ENCODE results near the gene IPPK. TPM values are rescaled to one million over a fixed set of nuclear protein-coding genes. Genes with fewer than 3 reads are reported as not detected.

Gene IPPK
- total RNA-seq, 1 experiment from 2014 or later, result 15.4 TPM

DNA sequence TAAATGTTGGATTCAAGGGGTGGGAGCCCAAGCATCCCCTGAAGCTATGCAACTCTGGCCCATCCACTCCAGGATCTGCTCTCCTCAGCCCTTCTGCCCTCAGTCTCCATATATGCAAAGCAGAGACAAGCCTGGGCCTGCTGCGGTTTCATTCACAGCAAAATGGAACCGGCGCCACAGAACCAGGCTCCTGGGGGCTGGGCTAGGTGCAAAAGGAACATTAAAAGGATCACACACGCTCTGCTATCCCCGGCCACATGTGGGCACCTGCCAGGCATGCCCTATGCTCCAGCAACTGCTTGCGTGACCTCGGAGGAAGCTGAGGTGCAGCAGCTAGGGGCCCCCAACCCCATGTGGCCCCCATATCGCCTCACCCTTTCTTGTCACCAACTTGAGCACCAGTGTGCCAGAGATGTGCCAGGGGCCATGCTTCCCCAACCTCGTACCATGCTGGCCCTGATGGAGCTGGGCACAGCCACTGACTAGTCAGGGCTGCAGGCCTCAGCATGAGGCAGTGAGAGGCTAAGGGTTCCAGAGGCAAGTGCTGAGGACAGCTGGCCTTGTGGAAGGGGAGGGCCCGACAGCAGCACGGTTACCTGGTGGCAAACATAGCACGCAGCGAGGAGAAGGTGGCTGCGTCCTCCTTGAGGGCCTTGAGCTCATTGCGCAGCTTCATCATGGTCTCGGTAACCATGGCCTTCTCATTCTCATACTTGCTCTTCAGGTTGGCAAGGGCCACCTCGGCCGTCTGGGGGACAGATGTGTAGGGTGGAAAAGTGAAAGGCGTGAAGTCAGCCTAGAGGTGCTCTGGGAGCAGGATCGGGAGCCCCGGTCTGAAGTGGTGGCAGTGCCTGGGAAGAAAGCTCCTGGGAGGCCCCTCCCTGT is 47.5 kb upstream of the IPPK start:
- H3K4me2 ChIP-seq (ENCODE audit: low read length), result no peak overlapping the region

DNA sequence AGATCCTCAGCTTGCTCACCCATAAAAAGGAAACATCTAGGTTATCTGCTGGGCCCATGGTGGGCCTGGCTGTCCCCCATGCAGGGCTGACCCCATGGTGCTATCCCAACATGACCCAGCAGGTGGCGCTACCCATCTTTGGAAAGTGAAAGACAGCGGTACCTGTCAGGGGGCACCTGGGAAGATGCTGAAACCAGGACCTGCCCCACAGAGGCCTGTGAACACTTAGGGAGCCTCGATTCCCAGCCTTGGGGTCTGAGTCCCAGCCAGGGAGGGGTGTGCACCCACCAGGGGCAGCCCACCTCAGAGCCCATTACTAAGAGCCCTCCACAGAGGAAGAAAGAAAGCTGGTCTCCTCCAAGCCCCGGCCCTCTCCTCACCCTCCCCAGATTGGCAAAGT is 46.6 kb upstream of the IPPK start:
- no peaks in the 10 kb centered on the region for H3K9me3 ChIP-seq (ENCODE audit: control insufficient read depth in 1 of 2, insufficient read depth in 1 of 2, low read depth in 1 of 2, low read length in 2 of 2)
- TF ChIP-seq RAD21 (IDR thresholded peaks at IDR 0.05; ENCODE audit: low read depth) (peak; percentile 85), EZH2phosphoT487 (IDR thresholded peaks at IDR 0.05; ENCODE audit: borderline replicate concordance) (no peak)
- TF ChIP-seq, protein P1, sequence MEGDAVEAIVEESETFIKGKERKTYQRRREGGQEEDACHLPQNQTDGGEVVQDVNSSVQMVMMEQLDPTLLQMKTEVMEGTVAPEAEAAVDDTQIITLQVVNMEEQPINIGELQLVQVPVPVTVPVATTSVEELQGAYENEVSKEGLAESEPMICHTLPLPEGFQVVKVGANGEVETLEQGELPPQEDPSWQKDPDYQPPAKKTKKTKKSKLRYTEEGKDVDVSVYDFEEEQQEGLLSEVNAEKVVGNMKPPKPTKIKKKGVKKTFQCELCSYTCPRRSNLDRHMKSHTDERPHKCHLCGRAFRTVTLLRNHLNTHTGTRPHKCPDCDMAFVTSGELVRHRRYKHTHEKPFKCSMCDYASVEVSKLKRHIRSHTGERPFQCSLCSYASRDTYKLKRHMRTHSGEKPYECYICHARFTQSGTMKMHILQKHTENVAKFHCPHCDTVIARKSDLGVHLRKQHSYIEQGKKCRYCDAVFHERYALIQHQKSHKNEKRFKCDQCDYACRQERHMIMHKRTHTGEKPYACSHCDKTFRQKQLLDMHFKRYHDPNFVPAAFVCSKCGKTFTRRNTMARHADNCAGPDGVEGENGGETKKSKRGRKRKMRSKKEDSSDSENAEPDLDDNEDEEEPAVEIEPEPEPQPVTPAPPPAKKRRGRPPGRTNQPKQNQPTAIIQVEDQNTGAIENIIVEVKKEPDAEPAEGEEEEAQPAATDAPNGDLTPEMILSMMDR (IDR thresholded peaks at IDR 0.05 in 2 of 3, conservative IDR thresholded peaks at IDR 0.05 in 1 of 3; ENCODE audit: borderline replicate concordance in 1 of 3, insufficient read depth in 1 of 3, low read depth in 2 of 3, low read length in 2 of 3), result peak; percentile 71 to 95 (median 95)
- TF ChIP-seq, protein P2, sequence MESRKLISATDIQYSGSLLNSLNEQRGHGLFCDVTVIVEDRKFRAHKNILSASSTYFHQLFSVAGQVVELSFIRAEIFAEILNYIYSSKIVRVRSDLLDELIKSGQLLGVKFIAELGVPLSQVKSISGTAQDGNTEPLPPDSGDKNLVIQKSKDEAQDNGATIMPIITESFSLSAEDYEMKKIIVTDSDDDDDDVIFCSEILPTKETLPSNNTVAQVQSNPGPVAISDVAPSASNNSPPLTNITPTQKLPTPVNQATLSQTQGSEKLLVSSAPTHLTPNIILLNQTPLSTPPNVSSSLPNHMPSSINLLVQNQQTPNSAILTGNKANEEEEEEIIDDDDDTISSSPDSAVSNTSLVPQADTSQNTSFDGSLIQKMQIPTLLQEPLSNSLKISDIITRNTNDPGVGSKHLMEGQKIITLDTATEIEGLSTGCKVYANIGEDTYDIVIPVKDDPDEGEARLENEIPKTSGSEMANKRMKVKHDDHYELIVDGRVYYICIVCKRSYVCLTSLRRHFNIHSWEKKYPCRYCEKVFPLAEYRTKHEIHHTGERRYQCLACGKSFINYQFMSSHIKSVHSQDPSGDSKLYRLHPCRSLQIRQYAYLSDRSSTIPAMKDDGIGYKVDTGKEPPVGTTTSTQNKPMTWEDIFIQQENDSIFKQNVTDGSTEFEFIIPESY (IDR thresholded peaks at IDR 0.05; ENCODE audit: extremely low read depth, insufficient replicate concordance, low read length), result no peak
- ATAC-seq (peak; percentile 88), DNase-seq (ENCODE audit: low read depth, low spot score) (peak; percentile 15)
- H3K9me2 ChIP-seq (ENCODE audit: insufficient read depth), result no peaks in the 10 kb centered on the region
- peaks cover 47 to 48% of the 10 kb centered on the region in 2 experiments; a peak in 3 of 4 replicates for H3K36me3 ChIP-seq (ENCODE audit: control insufficient read depth in 1 of 2, insufficient read depth in 2 of 2, low read length in 2 of 2)
- BruUV-seq (replicated peaks), result no TSS peak
- intact Hi-C loops (cut with micrococcal nuclease), result loop anchor here (1.0 kb wide), 1 partner anchor 74 kb away; no protein-coding TSS in a partner anchor
- no peak overlapping the region for H3K4me3 ChIP-seq (replicated peaks in 1 of 2; ENCODE audit: low read depth in 1 of 2, low read length in 2 of 2)
- no peak overlapping the region for H2AFZ ChIP-seq (ENCODE audit: low read depth, low read length, poor library complexity, severe bottlenecking)
- H3K4me1 ChIP-seq (ENCODE audit: control insufficient read depth in 1 of 2, insufficient read depth in 2 of 2, low read length in 2 of 2), result no peaks in the 10 kb centered on the region
- H3K79me2 ChIP-seq (ENCODE audit: insufficient read depth, low read length), result no peaks in the 10 kb centered on the region; the same call in 1 of the 2 replicates
- H3K27me3 ChIP-seq (ENCODE audit: insufficient read depth, low read length), result no peaks in the 10 kb centered on the region
- RAD21 ChIA-PET (ENCODE audit: low non-redundant PET in 1 of 2, low total read pairs in 2 of 2, uncharacterized antibody in 2 of 2, unreplicated experiment in 2 of 2), result interaction anchor here (1.5 to 1.9 kb wide), 2 partner anchors 74 to 75 kb away, joined by 6 read pairs; no protein-coding TSS in a partner anchor
- H3K27ac ChIP-seq (ENCODE audit: low read depth, low read length), result no peak overlapping the region
- POLR2A ChIA-PET, result no interaction called here
- CTCF ChIA-PET, result interaction anchor here (0.7 to 3.9 kb wide), 2 partner anchors 74 to 93 kb away, joined by 3 to 26 read pairs; no protein-coding TSS in a partner anchor
- H3K4me2 ChIP-seq (ENCODE audit: low read length), result no peak overlapping the region
- no peak overlapping the region for H3K9ac ChIP-seq (ENCODE audit: low read length)
- H4K20me1 ChIP-seq (ENCODE audit: insufficient read depth), result no peaks in the 10 kb centered on the region; the same call in 1 of the 2 replicates

More for the DNA sequence above, 47.5 kb upstream of the IPPK start:
- no peaks in the 10 kb centered on the region for H3K9me3 ChIP-seq (ENCODE audit: control insufficient read depth in 1 of 2, insufficient read depth in 1 of 2, low read depth in 1 of 2, low read length in 2 of 2)
- BruUV-seq (replicated peaks), result no TSS peak
- no peak for TF ChIP-seq FOSL1 (IDR thresholded peaks at IDR 0.05; ENCODE audit: low read depth)
- TF ChIP-seq POLR2AphosphoS5 (IDR thresholded peaks at IDR 0.05; ENCODE audit: low read depth, low read length), result no peak
- no peak for TF ChIP-seq JUND (IDR thresholded peaks at IDR 0.05)
- ChIA-PET CTCF (interaction anchor here (0.7 to 3.9 kb wide), 3 partner anchors 72 to 92 kb away, joined by 3 to 26 read pairs (median 4); no protein-coding TSS in a partner anchor), POLR2A (no interaction called here), RAD21 (ENCODE audit: low non-redundant PET in 1 of 2, low total read pairs in 2 of 2, uncharacterized antibody in 2 of 2, unreplicated experiment in 2 of 2) (interaction anchor here (1.5 to 1.9 kb wide), 2 partner anchors 73 to 74 kb away, joined by 6 read pairs; no protein-coding TSS in a partner anchor)
- no peaks in the 10 kb centered on the region for H3K9me2 ChIP-seq (ENCODE audit: insufficient read depth)
- no peaks in the 10 kb centered on the region; the same call in 1 of the 2 replicates for H3K79me2 ChIP-seq (ENCODE audit: insufficient read depth, low read length)
- H2AFZ ChIP-seq (ENCODE audit: low read depth, low read length, poor library complexity, severe bottlenecking), result no peak overlapping the region
- no peaks in the 10 kb centered on the region; the same call in 1 of the 2 replicates for H4K20me1 ChIP-seq (ENCODE audit: insufficient read depth)
- H3K27ac ChIP-seq (ENCODE audit: low read depth, low read length), result no peak overlapping the region
- H3K36me3 ChIP-seq (ENCODE audit: control insufficient read depth in 1 of 2, insufficient read depth in 2 of 2, low read length in 2 of 2), result peaks cover 47% of the 10 kb centered on the region in 2 experiments; a peak in 3 of 4 replicates
- intact Hi-C loops (cut with micrococcal nuclease), result no loop called here
- ATAC-seq (no peak), DNase-seq (ENCODE audit: low read depth, low spot score) (no peak)
- H3K27me3 ChIP-seq (ENCODE audit: insufficient read depth, low read length), result no peaks in the 10 kb centered on the region
- no peak overlapping the region for H3K4me3 ChIP-seq (replicated peaks in 1 of 2; ENCODE audit: low read depth in 1 of 2, low read length in 2 of 2)
- H3K9ac ChIP-seq (ENCODE audit: low read length), result no peak overlapping the region
- H3K4me1 ChIP-seq (ENCODE audit: control insufficient read depth in 1 of 2, insufficient read depth in 2 of 2, low read length in 2 of 2), result no peaks in the 10 kb centered on the region

All from HCT116 (cell line).